ENCODE data around the gene PRKAB1.
"Not testable (repeated sequence)": the region's sequence is repeated elsewhere in the genome, so short reads cannot be mapped to it uniquely, and the experiment has no call there.

Gene PRKAB1

GRCh38 chr12:119634743-119635142 is 33.2 kb upstream of the PRKAB1 start:
- Histone ChIP-seq H3K4me1 (ENCODE audit: control insufficient read depth, low read depth, low read length) (no peaks in the 10 kb centered on the region), H3K27ac (ENCODE audit: low read length) (no peak overlapping the region), H3K9me3 (ENCODE audit: control insufficient read depth, low read depth, low read length) (no peaks in the 10 kb centered on the region), H3K36me3 (ENCODE audit: control insufficient read depth, low read depth, low read length) (no peaks in the 10 kb centered on the region), H3K9ac (ENCODE audit: low read length) (no peak overlapping the region), H3K4me3 (ENCODE audit: low read length) (no peak overlapping the region), H3K27me3 (ENCODE audit: control insufficient read depth, insufficient read depth, low read length) (no peaks in the 10 kb centered on the region)

- H3K36me3 ChIP-seq (ENCODE audit: control insufficient read depth, low read depth, low read length): no peaks in the 10 kb centered on the region
- no peaks in the 10 kb centered on the region for H3K27me3 ChIP-seq (ENCODE audit: control insufficient read depth, insufficient read depth, low read length)
- H3K27ac ChIP-seq (ENCODE audit: low read length): no peak overlapping the region
- no peak overlapping the region for H3K9ac ChIP-seq (ENCODE audit: low read length)
- no peaks in the 10 kb centered on the region for H3K9me3 ChIP-seq (ENCODE audit: control insufficient read depth, low read depth, low read length)
- H3K4me3 ChIP-seq (ENCODE audit: low read length): no peak overlapping the region
- H3K4me1 ChIP-seq (ENCODE audit: control insufficient read depth, low read depth, low read length): no peaks in the 10 kb centered on the region
Observed at GRCh38 chr12:119642986-119643385, 24.9 kb upstream of the PRKAB1 start.

DNA sequence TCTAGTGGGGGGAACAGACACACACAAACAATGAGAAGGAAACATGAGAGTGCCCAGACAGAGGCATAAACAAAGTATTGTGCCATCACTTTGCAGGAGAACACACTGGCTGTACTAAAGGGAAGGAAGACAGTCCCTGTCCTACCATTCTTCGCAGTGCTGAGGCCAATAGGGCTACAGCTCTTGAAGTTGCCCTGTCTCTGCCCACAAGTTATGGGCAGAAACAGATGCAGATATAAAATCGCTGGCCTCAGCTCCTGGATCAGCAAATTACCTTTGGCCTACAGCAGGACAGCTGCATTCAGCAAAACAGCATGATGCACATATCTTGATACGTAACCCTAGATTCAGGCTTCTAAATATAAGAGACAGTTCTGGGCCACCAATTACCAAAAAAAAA is 23.0 kb upstream of the PRKAB1 start:
- H3K9ac ChIP-seq (ENCODE audit: low read length): no peak overlapping the region
- H3K27me3 ChIP-seq (ENCODE audit: control insufficient read depth, insufficient read depth, low read length): no peaks in the 10 kb centered on the region
- no peak overlapping the region for H3K27ac ChIP-seq (ENCODE audit: low read length)
- H3K9me3 ChIP-seq (ENCODE audit: control insufficient read depth, low read depth, low read length): no peaks in the 10 kb centered on the region
- H3K36me3 ChIP-seq (ENCODE audit: control insufficient read depth, low read depth, low read length): no peaks in the 10 kb centered on the region
- H3K4me1 ChIP-seq (ENCODE audit: control insufficient read depth, low read depth, low read length): no peaks in the 10 kb centered on the region
- no peak overlapping the region for H3K4me3 ChIP-seq (ENCODE audit: low read length)

- no peak overlapping the region for H3K4me3 ChIP-seq (ENCODE audit: low read length)
- no peak overlapping the region for H3K9ac ChIP-seq (ENCODE audit: low read length)
- H3K36me3 ChIP-seq (ENCODE audit: control insufficient read depth, low read depth, low read length): no peaks in the 10 kb centered on the region
- H3K4me1 ChIP-seq (ENCODE audit: control insufficient read depth, low read depth, low read length): no peaks in the 10 kb centered on the region
- H3K27ac ChIP-seq (ENCODE audit: low read length): no peak overlapping the region
- no peaks in the 10 kb centered on the region for H3K9me3 ChIP-seq (ENCODE audit: control insufficient read depth, low read depth, low read length)
- no peaks in the 10 kb centered on the region for H3K27me3 ChIP-seq (ENCODE audit: control insufficient read depth, insufficient read depth, low read length)
Observed at GRCh38 chr12:119645535-119646059, 22.3 kb upstream of the PRKAB1 start.

- Histone ChIP-seq H3K4me3 (ENCODE audit: low read length) (no peak overlapping the region), H3K27me3 (ENCODE audit: control insufficient read depth, insufficient read depth, low read length) (no peaks in the 10 kb centered on the region), H3K9ac (ENCODE audit: low read length) (no peak overlapping the region), H3K36me3 (ENCODE audit: control insufficient read depth, low read depth, low read length) (no peaks in the 10 kb centered on the region), H3K27ac (ENCODE audit: low read length) (no peak overlapping the region), H3K9me3 (ENCODE audit: control insufficient read depth, low read depth, low read length) (peaks cover 7% of the 10 kb centered on the region), H3K4me1 (ENCODE audit: control insufficient read depth, low read depth, low read length) (no peaks in the 10 kb centered on the region)
Observed at GRCh38 chr12:119649202-119649808, 18.6 kb upstream of the PRKAB1 start.

DNA sequence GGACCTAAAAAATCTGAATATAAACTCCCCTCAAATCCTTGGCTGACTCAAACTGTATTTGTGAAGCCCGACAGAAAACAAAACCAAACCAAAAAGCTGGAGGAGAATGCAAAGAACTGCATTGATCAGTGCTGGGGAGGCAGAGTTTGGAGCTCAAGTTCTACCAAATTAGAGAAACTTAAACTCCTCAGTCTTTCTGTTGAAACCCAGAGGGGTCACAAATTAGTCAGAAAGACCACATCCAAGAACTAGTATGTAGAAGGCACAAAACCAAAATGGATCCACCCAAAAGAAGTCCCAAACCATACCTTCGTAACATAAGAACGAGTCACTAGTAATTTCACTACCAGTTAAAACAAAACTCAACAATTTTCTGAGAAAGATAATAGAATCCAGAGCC is 15.3 kb upstream of the PRKAB1 start:
- Histone ChIP-seq H3K4me1 (ENCODE audit: control insufficient read depth, low read depth, low read length) (no peaks in the 10 kb centered on the region), H3K36me3 (ENCODE audit: control insufficient read depth, low read depth, low read length) (no peaks in the 10 kb centered on the region), H3K9ac (ENCODE audit: low read length) (no peak overlapping the region), H3K27ac (ENCODE audit: low read length) (no peak overlapping the region), H3K9me3 (ENCODE audit: control insufficient read depth, low read depth, low read length) (peaks cover 7% of the 10 kb centered on the region), H3K4me3 (ENCODE audit: low read length) (no peak overlapping the region), H3K27me3 (ENCODE audit: control insufficient read depth, insufficient read depth, low read length) (no peaks in the 10 kb centered on the region)

DNA sequence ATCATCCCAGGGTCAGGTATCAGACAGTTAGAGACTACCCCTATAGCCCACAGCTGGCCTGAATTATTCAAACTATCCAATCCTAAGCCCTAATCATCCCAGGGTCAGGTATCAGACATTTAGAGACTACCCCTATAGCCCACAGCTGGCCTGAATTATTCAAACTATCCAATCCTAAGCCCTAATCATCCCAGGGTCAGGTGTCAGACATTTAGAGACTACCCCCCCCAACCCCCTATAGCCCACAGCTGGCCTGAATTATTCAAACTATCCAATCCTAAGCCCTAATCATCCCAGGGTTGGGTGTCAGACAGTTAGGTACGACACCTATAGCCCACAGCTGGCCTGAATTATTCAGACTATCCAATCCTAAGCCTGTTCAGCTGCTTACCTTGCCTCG is 10.9 kb upstream of the PRKAB1 start:
- H3K27ac ChIP-seq (ENCODE audit: low read length); H3K4me3 ChIP-seq (ENCODE audit: low read length); H3K36me3 ChIP-seq (ENCODE audit: control insufficient read depth, low read depth, low read length); H3K9me3 ChIP-seq (ENCODE audit: control insufficient read depth, low read depth, low read length); H3K4me1 ChIP-seq (ENCODE audit: control insufficient read depth, low read depth, low read length); H3K27me3 ChIP-seq (ENCODE audit: control insufficient read depth, insufficient read depth, low read length); H3K9ac ChIP-seq (ENCODE audit: low read length): not testable (repeated sequence)

DNA sequence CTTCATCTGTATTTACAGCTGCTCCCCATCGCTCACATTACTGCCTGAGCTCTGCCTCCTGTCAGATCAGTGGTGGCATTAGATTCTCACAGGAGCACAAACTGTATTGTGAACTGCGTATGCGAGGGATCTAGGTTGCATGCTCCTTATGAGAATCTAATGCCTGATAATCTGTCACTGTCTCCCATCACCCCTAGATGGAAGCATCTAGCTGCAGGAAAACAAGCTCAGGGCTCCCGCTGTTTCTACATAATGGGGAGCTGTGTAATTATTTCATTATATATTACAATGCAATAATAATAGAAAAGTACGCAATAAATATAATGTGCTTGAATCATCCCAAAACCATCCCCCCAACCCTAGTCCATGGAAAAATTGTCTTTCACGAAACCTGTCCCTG is 9.8 kb upstream of the PRKAB1 start:
- not testable (repeated sequence) for H3K27me3 ChIP-seq (ENCODE audit: control insufficient read depth, insufficient read depth, low read length); H3K27ac ChIP-seq (ENCODE audit: low read length); H3K4me3 ChIP-seq (ENCODE audit: low read length); H3K36me3 ChIP-seq (ENCODE audit: control insufficient read depth, low read depth, low read length); H3K9me3 ChIP-seq (ENCODE audit: control insufficient read depth, low read depth, low read length); H3K4me1 ChIP-seq (ENCODE audit: control insufficient read depth, low read depth, low read length); H3K9ac ChIP-seq (ENCODE audit: low read length)

GRCh38 chr12:119659289-119659897 is 8.5 kb upstream of the PRKAB1 start:
- H3K9ac ChIP-seq (ENCODE audit: low read length): no peak overlapping the region
- no peaks in the 10 kb centered on the region for H3K27me3 ChIP-seq (ENCODE audit: control insufficient read depth, insufficient read depth, low read length)
- H3K27ac ChIP-seq (ENCODE audit: low read length): no peak overlapping the region
- no peaks in the 10 kb centered on the region for H3K9me3 ChIP-seq (ENCODE audit: control insufficient read depth, low read depth, low read length)
- H3K4me3 ChIP-seq (ENCODE audit: low read length): no peak overlapping the region
- no peaks in the 10 kb centered on the region for H3K4me1 ChIP-seq (ENCODE audit: control insufficient read depth, low read depth, low read length)
- no peaks in the 10 kb centered on the region for H3K36me3 ChIP-seq (ENCODE audit: control insufficient read depth, low read depth, low read length)

DNA sequence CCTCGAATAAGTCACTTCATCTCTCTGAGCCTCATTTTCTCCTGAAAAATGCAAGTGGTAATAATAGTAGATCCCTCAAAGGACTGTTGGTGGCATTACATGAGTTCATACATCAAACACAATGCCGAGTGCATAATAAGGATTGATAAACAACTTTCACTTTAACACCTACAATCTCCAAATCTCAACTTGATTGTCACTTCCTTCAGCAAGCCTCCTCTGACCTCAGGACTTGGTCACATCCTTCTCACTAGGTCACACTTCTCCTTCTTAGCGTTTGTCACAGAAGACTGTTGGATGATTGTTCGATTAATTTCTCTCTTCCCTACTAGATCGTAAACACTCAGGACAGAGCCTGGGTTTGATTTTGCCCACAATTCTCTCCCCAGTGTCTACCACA is 7.9 kb upstream of the PRKAB1 start:
- Histone ChIP-seq H3K36me3 (ENCODE audit: control insufficient read depth, low read depth, low read length) (no peaks in the 10 kb centered on the region), H3K9ac (ENCODE audit: low read length) (no peak overlapping the region), H3K27ac (ENCODE audit: low read length) (no peak overlapping the region), H3K4me1 (ENCODE audit: control insufficient read depth, low read depth, low read length) (no peaks in the 10 kb centered on the region), H3K27me3 (ENCODE audit: control insufficient read depth, insufficient read depth, low read length) (no peaks in the 10 kb centered on the region), H3K4me3 (ENCODE audit: low read length) (no peak overlapping the region), H3K9me3 (ENCODE audit: control insufficient read depth, low read depth, low read length) (no peaks in the 10 kb centered on the region)

DNA sequence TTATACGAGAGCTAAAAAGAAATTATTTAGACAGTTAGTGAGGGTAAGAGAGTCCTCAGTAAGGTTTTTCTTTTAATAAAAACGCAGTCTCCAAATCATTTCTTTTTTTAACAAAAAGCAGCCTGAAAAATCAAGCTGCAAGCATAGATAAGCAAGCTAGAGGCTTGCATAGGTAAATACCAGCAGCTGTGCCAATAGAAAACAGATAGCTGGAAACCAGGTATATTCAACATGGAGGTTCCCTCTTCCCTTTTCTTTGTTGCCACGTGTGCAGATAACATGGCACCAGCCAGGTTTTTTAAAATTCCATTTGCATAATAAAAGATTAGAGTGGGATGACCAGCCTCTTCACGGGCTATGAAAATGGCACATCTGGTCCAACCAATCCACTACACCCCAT is 6.1 kb upstream of the PRKAB1 start:
- no peak overlapping the region for H3K4me3 ChIP-seq (ENCODE audit: low read length)
- no peaks in the 10 kb centered on the region for H3K27me3 ChIP-seq (ENCODE audit: control insufficient read depth, insufficient read depth, low read length)
- H3K27ac ChIP-seq (ENCODE audit: low read length): no peak overlapping the region
- peaks cover under 1% of the 10 kb centered on the region for H3K4me1 ChIP-seq (ENCODE audit: control insufficient read depth, low read depth, low read length)
- H3K9me3 ChIP-seq (ENCODE audit: control insufficient read depth, low read depth, low read length): no peaks in the 10 kb centered on the region
- no peaks in the 10 kb centered on the region for H3K36me3 ChIP-seq (ENCODE audit: control insufficient read depth, low read depth, low read length)
- no peak overlapping the region for H3K9ac ChIP-seq (ENCODE audit: low read length)

DNA sequence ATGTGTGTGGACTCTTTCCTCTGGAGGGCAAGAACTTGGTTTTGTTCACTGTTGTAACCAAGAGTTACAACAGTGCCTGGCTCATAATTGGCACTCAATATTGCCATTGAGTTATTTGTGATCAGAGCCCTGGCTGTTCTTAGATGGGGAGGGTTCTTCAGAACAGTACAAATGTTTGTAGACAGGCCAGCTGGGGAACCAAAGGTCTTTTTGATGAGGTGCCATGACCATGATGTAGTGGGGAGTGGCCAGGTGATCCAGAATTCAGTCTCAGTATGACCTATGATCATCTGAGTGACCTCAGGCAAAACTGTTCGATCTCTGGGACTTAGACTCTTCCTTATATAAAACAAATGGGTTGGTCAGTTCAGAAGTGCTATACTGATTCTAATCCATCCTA is 3.3 kb upstream of the PRKAB1 start:
- H3K4me3 ChIP-seq (ENCODE audit: low read length): no peak overlapping the region
- H3K27ac ChIP-seq (ENCODE audit: low read length): no peak overlapping the region
- H3K4me1 ChIP-seq (ENCODE audit: control insufficient read depth, low read depth, low read length): peaks cover 6% of the 10 kb centered on the region
- H3K27me3 ChIP-seq (ENCODE audit: control insufficient read depth, insufficient read depth, low read length): no peaks in the 10 kb centered on the region
- H3K9ac ChIP-seq (ENCODE audit: low read length): no peak overlapping the region
- H3K9me3 ChIP-seq (ENCODE audit: control insufficient read depth, low read depth, low read length): no peaks in the 10 kb centered on the region
- H3K36me3 ChIP-seq (ENCODE audit: control insufficient read depth, low read depth, low read length): no peaks in the 10 kb centered on the region
